A673 (cell line): ENCODE results near the gene SUFU. TPM values are rescaled to one million over a fixed set of nuclear protein-coding genes. Genes with fewer than 3 reads are reported as not detected.

Experiments used
- BruUV-seq: library from RNA; stranded (reverse); fragments of 400-500 nt; replicated peaks from 2 replicates; lab custom pipeline; 2021; lab: Mats Ljungman, UMichigan
- CTCF ChIA-PET: fragments of 300-600 bp; sonication (Branson Sonifier 250); formaldehyde crosslinking; loops from one replicate; lab custom pipeline; 2022; ENCODE audit warnings: antibody characterized with exemption; lab: Charles Lee
- POLR2A ChIA-PET: fragments of 300-600 bp; sonication (Branson Sonifier 250); formaldehyde crosslinking; loops from one replicate; lab custom pipeline; 2022; ENCODE audit warnings: antibody characterized with exemption; ENCODE audit not compliant: low non-redundant PET; lab: Charles Lee
- DNase-seq: peaks from one replicate; pipeline ENCODE4 v3.0.0-alpha.2; 2015; ENCODE audit warnings: low spot score
- H3K27ac ChIP-seq: fragments of 200-600 bp; sonication (generic); 2 replicates; pipeline ENCODE4 v1.5.1; 2016; ENCODE audit warnings: mixed run types, low read depth, mild to moderate bottlenecking, mixed read lengths, antibody characterized with exemption, low read length; ENCODE audit not compliant: poor library complexity, severe bottlenecking
- H3K27me3 ChIP-seq: fragments of 200-600 bp; sonication (generic); replicated peaks from 2 replicates; pipeline ENCODE4 v1.6.1; 2017; ENCODE audit warnings: mixed run types, low read depth, mild to moderate bottlenecking, mixed read lengths, antibody characterized with exemption, low read length; ENCODE audit not compliant: insufficient read depth, poor library complexity
- H3K36me3 ChIP-seq: fragments of 200-600 bp; sonication (generic); 2 replicates; pipeline ENCODE4 v1.6.1; 2016; ENCODE audit warnings: mixed run types, mild to moderate bottlenecking, mixed read lengths, antibody characterized with exemption, low read length; ENCODE audit not compliant: insufficient read depth, poor library complexity, severe bottlenecking
- H3K4me1 ChIP-seq: fragments of 200-600 bp; sonication (generic); 2 replicates; pipeline ENCODE4 v1.6.1; 2017; ENCODE audit warnings: mixed run types, mild to moderate bottlenecking, mixed read lengths, antibody characterized with exemption, low read length; ENCODE audit not compliant: insufficient read depth, poor library complexity, severe bottlenecking
- H3K4me3 ChIP-seq: fragments of 200-600 bp; sonication (generic); 2 replicates; pipeline ENCODE4 v1.5.1; 2016; ENCODE audit warnings: low read depth, mixed run types, mild to moderate bottlenecking, mixed read lengths, low read length; ENCODE audit not compliant: poor library complexity, severe bottlenecking
- H3K9me3 ChIP-seq: fragments of 200-600 bp; sonication (generic); 2 replicates; pipeline ENCODE4 v1.6.1; 2016; ENCODE audit warnings: mixed run types, low read depth, mild to moderate bottlenecking, mixed read lengths, antibody characterized with exemption, low read length; ENCODE audit not compliant: poor library complexity, severe bottlenecking
- EZH2 ChIP-seq: fragments of 200-600 bp; sonication (generic); IDR thresholded peaks from 2 replicates; pipeline ENCODE4 v1.6.1; 2017; ENCODE audit warnings: borderline replicate concordance, low read depth, mild to moderate bottlenecking, mixed read lengths, antibody characterized with exemption, low read length; ENCODE audit not compliant: poor library complexity, severe bottlenecking
- intact Hi-C: fragments of 100-400 bp; cut with micrococcal nuclease; formaldehyde crosslinking; loops from one replicate; pipeline ENCODE4 v1.10.0; 2022; ENCODE audit not compliant: unreplicated experiment
- total RNA-seq: library from RNA; stranded (reverse); gene quantifications from 2 replicates; pipeline ENCODE4 v1.2.3, GENCODE V29; 2021
- TF ChIP-seq, protein P1 (sequence below): fragments of 300-800, 200-600 bp; sonication (generic); conservative IDR thresholded peaks from 2 replicates; pipeline ENCODE4 v1.5.1; 2017; ENCODE audit warnings: low read depth, mild to moderate bottlenecking, antibody characterized with exemption, low read length, moderate library complexity, mixed read lengths

Gene SUFU
- total RNA-seq, 1 experiment from 2014 or later, result 20.5 TPM

- peaks cover 14% of the 10 kb centered on the region for H3K4me1 ChIP-seq
- H3K36me3 ChIP-seq, result no peaks in the 10 kb centered on the region
- DNase-seq, result peak; percentile 48
- peak overlapping the region; percentile 96 for H3K4me3 ChIP-seq
- TF ChIP-seq, protein P1, sequence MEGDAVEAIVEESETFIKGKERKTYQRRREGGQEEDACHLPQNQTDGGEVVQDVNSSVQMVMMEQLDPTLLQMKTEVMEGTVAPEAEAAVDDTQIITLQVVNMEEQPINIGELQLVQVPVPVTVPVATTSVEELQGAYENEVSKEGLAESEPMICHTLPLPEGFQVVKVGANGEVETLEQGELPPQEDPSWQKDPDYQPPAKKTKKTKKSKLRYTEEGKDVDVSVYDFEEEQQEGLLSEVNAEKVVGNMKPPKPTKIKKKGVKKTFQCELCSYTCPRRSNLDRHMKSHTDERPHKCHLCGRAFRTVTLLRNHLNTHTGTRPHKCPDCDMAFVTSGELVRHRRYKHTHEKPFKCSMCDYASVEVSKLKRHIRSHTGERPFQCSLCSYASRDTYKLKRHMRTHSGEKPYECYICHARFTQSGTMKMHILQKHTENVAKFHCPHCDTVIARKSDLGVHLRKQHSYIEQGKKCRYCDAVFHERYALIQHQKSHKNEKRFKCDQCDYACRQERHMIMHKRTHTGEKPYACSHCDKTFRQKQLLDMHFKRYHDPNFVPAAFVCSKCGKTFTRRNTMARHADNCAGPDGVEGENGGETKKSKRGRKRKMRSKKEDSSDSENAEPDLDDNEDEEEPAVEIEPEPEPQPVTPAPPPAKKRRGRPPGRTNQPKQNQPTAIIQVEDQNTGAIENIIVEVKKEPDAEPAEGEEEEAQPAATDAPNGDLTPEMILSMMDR, result no peak
- BruUV-seq, result no TSS peak
- H3K27me3 ChIP-seq, result no peaks in the 10 kb centered on the region
- peak overlapping the region; percentile 88 for H3K27ac ChIP-seq
- POLR2A ChIA-PET, result no interaction called here
- CTCF ChIA-PET, result interaction anchor here (1.2 kb wide), 1 partner anchor 69 kb away, joined by 3 read pairs; the partner anchor contains the start of genes ARL3 and SFXN2
- no peaks in the 10 kb centered on the region for H3K9me3 ChIP-seq
- intact Hi-C loops, result loop anchor here (1.0 to 10.0 kb wide), 2 partner anchors 143 to 251 kb away; partner anchors contain the start of genes ACTR1A and NFKB2
Observed at GRCh38 chr10:102645388-102645740, 141.6 kb downstream of the SUFU start.

- ChIA-PET POLR2A (no interaction called here), CTCF (interaction anchor here (1.2 kb wide), 1 partner anchor 68 kb away, joined by 3 read pairs; the partner anchor contains the start of genes ARL3 and SFXN2)
- peak overlapping the region; percentile 88 for H3K27ac ChIP-seq
Observed at GRCh38 chr10:102645741-102646609, 142.2 kb downstream of the SUFU start.

DNA sequence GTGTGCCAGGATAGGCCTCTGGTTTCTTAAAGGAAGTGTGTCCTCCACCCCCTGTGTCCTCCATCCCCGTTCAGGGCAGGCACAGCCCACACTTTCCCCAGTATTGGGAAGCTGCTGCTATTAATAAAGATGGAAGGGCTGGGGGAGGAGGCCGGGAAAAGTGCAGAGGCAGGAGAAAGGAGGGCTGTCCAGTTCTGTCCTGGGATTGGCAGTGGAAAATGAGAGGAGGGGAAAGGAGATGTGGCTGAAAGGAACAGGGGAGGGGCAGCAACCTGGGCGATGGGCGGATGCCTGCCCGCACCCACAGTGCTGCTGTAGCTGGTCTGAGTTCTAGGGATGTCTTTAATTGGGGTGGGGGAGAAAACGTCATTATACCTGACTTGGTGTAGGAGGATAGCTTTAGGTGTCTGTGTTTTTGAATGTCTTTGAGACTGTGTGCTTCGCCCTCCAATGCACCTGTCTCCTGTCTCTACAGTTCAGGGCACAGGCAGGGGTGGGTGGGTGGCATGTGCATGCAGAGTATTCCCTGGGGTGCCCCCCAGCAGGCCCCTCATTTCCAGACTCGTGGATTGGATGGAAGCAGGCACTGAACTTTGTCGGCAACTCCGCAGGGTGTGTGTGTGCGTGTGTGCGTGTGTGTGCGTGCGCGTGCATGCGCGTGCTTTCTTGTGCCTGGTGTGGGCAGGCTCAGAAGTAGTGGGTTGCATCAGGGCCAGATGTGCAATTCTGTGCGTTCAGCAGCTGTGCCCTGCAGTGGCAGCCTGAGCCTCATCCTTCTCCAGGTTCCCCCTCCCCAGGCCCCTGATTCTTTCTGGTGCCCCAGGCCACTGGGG, 143.1 kb downstream of the SUFU start:
- ChIA-PET CTCF (no interaction called here), POLR2A (no interaction called here)
- H3K27me3 ChIP-seq, result no peaks in the 10 kb centered on the region
- BruUV-seq, result no TSS peak
- no peaks in the 10 kb centered on the region for H3K36me3 ChIP-seq
- peaks cover 14% of the 10 kb centered on the region for H3K4me1 ChIP-seq
- intact Hi-C loops, result loop anchor here (2.0 to 10.0 kb wide), 2 partner anchors 66 to 252 kb away; partner anchors contain the start of gene NFKB2
- H3K27ac ChIP-seq, result peak overlapping the region; percentile 88
- H3K4me3 ChIP-seq, result peak overlapping the region; percentile 96
- TF ChIP-seq, protein P1, result no peak
- TF ChIP-seq EZH2, result no peak
- DNase-seq, result peak; percentile 48
- H3K9me3 ChIP-seq, result no peaks in the 10 kb centered on the region

More at GRCh38 chr10:102645741-102646609, 142.2 kb downstream of the SUFU start:
- peak; percentile 73 for DNase-seq
- H3K4me3 ChIP-seq, result peak overlapping the region; percentile 96
- H3K36me3 ChIP-seq, result no peaks in the 10 kb centered on the region
- no peak for TF ChIP-seq EZH2
- TF ChIP-seq, protein P1, result no peak
- intact Hi-C loops, result loop anchor here (1.0 to 10.0 kb wide), 3 partner anchors 67 to 251 kb away; partner anchors contain the start of genes ACTR1A and NFKB2
- no peaks in the 10 kb centered on the region for H3K9me3 ChIP-seq
- H3K4me1 ChIP-seq, result peaks cover 14% of the 10 kb centered on the region
- BruUV-seq, result TSS peak; percentile 23
- H3K27me3 ChIP-seq, result no peaks in the 10 kb centered on the region
